Right atrium auricular region (tissue), 2 donors: ENCODE results near the gene C3orf33. TPM values are rescaled to one million over a fixed set of nuclear protein-coding genes. Genes with fewer than 3 reads are reported as not detected.

ENCODE experiments used
- DNase-seq: peaks from one replicate; pipeline ENCODE4 v3.0.0-alpha.2; 2019; ENCODE audit warnings: low spot score
- H3K27ac ChIP-seq, 2 donors: fragments of 200-600 bp; sonication (generic); 1 replicate in 1 of 2; 2 replicates in 1 of 2; pipeline ENCODE4 v1.5.1; 2016 to 2019
- H3K27me3 ChIP-seq, 2 donors: fragments of 200-600 bp; sonication (generic); one replicate each; pipeline versions ENCODE4 v1.5.1 to v1.6.0; 2017 to 2019
- H3K36me3 ChIP-seq: fragments of 200-600 bp; sonication (generic); one replicate; pipeline ENCODE4 v1.5.1; 2016
- H3K4me1 ChIP-seq, 2 donors: fragments of 200-600 bp; sonication (generic); one replicate each; pipeline versions ENCODE4 v1.5.1 to v1.6.0; 2017 to 2019
- H3K4me3 ChIP-seq, 2 donors: fragments of 200-600 bp; sonication (generic); 1 replicate in 1 of 2; 2 replicates in 1 of 2; pipeline ENCODE4 v1.5.1; 2017 to 2019; ENCODE audit warnings: mild to moderate bottlenecking in 1 of 2, moderate library complexity in 1 of 2
- H3K9me3 ChIP-seq, 2 donors: fragments of 200-600 bp; sonication (generic); one replicate each; pipeline ENCODE4 v1.5.1; 2019
- CTCF ChIP-seq, 2 donors: fragments of 200-600 bp; sonication (generic); IDR thresholded peaks; one replicate each; pipeline ENCODE4 v1.5.1; 2019; ENCODE audit warnings: antibody characterized with exemption in 2 of 2
- total RNA-seq, 2 donors: library from RNA; depleted of rRNA; stranded (reverse); fragments of >200 nt; gene quantifications; one replicate each; pipeline ENCODE4 v1.1.0, GENCODE V29; 2016

C3orf33 gene
- total RNA-seq, 2 donors from 2014 or later = 5.3 to 9.4 TPM

DNA sequence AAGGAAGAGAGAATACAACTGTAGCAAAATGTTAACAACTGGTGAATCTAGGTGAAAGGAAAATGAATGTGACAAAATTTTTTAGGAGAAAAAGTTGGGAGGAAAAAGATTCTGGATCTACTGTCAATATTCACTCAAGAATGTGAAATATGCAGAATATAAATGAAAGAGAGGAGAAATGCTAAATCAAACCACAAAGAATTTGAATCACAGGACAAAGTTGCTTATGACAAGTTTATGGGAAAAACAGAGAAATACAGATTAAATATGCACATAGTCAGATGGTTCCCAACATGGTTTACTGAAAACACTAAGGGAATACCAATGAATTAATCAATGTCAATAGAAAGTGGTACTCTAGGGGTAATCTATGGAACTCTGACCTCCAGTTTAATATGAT, 27.6 kb downstream of the C3orf33 start:
- Histone ChIP-seq H3K27me3 (no peaks in the 10 kb centered on the region), H3K4me3 (no peak overlapping the region), H3K4me1 (no peaks in the 10 kb centered on the region), H3K36me3 (peaks cover 7% of the 10 kb centered on the region), H3K9me3 (peaks cover 0 to 13% of the 10 kb centered on the region in 2 donors), H3K27ac (no peak overlapping the region)
- TF ChIP-seq CTCF (IDR thresholded peaks at IDR 0.05) = no peak
- DNase-seq = no peak

DNA sequence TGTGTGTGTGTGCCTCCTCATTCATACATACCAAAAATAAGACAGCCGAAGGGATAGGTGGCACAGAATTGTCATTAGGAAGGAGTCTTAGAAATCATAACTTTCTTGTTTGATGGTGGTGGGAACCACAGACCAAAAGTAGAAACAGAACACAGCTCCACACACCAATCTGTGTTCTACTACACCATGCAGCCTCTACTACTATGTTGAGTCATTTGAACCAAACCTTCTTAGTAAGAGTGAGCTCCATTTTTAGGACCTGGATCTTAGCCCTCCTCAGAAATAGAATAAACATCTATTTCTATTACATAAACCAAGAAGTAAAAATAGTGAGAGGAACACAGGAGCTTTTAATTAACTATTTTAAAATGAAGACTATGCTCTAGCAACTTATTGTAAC, 33.3 kb downstream of the C3orf33 start:
- Histone ChIP-seq H3K27me3 (no peaks in the 10 kb centered on the region), H3K9me3 (peaks cover 0 to 5% of the 10 kb centered on the region in 2 donors), H3K36me3 (peaks cover 6% of the 10 kb centered on the region), H3K27ac (no peak overlapping the region), H3K4me1 (no peaks in the 10 kb centered on the region), H3K4me3 (no peak overlapping the region)
- no peak for TF ChIP-seq CTCF (IDR thresholded peaks at IDR 0.05)
- DNase-seq = no peak

DNA sequence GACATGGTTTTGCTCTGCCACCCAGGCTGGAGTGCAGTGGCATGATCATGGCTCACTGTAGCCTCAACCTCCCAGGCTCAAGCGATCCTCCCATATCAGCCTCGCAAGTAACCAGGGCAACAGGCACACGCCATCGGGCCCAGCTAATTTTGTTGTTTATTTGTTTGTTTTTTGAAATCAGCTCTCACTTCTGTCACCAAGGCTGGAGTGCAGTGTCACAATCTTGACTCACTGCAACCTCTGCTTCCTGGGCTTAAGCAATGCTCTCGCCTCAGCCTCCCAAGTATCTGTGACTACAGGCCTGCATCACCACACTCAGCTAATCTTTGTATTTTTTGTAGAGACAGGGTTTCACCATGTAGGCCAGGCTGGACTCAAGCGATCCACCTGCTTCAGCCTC, 35.0 kb downstream of the C3orf33 start:
- no peak for DNase-seq
- H3K36me3 ChIP-seq = peaks cover 17% of the 10 kb centered on the region
- no peak for TF ChIP-seq CTCF (IDR thresholded peaks at IDR 0.05)
- H3K4me1 ChIP-seq = no peaks in the 10 kb centered on the region
- no peak overlapping the region for H3K4me3 ChIP-seq
- H3K27ac ChIP-seq = no peak overlapping the region
- peaks cover 0 to 5% of the 10 kb centered on the region in 2 donors for H3K9me3 ChIP-seq
- no peaks in the 10 kb centered on the region for H3K27me3 ChIP-seq

- Histone ChIP-seq H3K27me3 (no peaks in the 10 kb centered on the region), H3K27ac (no peak overlapping the region), H3K4me1 (no peaks in the 10 kb centered on the region), H3K36me3 (peaks cover 20% of the 10 kb centered on the region), H3K9me3 (peaks cover 0 to 5% of the 10 kb centered on the region in 2 donors), H3K4me3 (no peak overlapping the region)
- no peak for TF ChIP-seq CTCF (IDR thresholded peaks at IDR 0.05)
- no peak for DNase-seq
Observed at GRCh38 chr3:155766206-155766605, 39.9 kb downstream of the C3orf33 start.

DNA sequence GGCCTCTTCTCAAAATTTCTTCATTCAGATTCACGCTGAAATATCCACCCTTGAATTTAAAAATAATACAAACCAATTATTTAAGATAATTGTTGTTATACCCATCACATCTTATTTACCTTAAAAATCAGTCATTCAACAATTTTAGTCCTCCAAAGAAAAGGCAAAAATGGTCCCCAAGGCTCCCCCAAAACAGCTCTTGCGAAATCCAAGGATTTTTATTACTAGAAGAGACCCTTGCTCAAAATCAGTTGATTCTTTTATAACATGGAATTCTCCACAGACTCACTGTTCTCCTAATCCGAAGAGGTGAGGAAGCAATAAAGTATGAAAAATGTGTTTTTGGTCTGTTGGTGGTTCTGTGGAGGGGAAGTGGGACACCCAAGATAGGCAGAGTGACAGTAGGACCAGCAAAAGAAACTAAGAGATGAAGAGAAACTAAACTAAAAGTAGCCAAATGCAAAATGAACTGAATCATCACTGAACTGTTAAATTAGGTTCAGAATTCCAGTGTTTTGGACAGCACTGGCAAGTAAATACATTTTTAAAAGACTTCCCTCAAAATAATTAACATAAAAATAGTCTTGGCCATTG, 42.1 kb downstream of the C3orf33 start:
- TF ChIP-seq CTCF (IDR thresholded peaks at IDR 0.05) = no peak
- no peaks in the 10 kb centered on the region for H3K9me3 ChIP-seq
- no peak overlapping the region for H3K4me3 ChIP-seq
- peaks cover 15% of the 10 kb centered on the region for H3K36me3 ChIP-seq
- H3K4me1 ChIP-seq = peaks cover 0 to 5% of the 10 kb centered on the region in 2 donors
- DNase-seq = no peak
- H3K27me3 ChIP-seq = no peaks in the 10 kb centered on the region
- no peak overlapping the region for H3K27ac ChIP-seq

- H3K4me3 ChIP-seq = no peak overlapping the region
- DNase-seq = no peak
- no peaks in the 10 kb centered on the region for H3K27me3 ChIP-seq
- H3K36me3 ChIP-seq = peaks cover 3% of the 10 kb centered on the region
- H3K4me1 ChIP-seq = peaks cover 0 to 5% of the 10 kb centered on the region in 2 donors
- H3K27ac ChIP-seq = peak overlapping the region; percentile 39 to 71
- H3K9me3 ChIP-seq = no peaks in the 10 kb centered on the region
- no peak for TF ChIP-seq CTCF (IDR thresholded peaks at IDR 0.05)
Observed at GRCh38 chr3:155760653-155761052, 45.4 kb downstream of the C3orf33 start.
